Muscle layer of duodenum (tissue), 2 donors: ENCODE results near the gene BNIPL.

Experiments
- H3K27ac ChIP-seq: one replicate; pipeline ENCODE4 v1.7.0; 2013; ENCODE audit warnings: mild to moderate bottlenecking, low read length
- H3K27me3 ChIP-seq: one replicate; pipeline ENCODE4 v1.7.0; 2013; ENCODE audit warnings: low read depth, mild to moderate bottlenecking, control low read depth, low read length
- H3K36me3 ChIP-seq, 2 donors: one replicate each; pipeline ENCODE4 v1.7.0; 2013; ENCODE audit warnings: low read length in 2 of 2, control low read depth in 1 of 2, mild to moderate bottlenecking in 1 of 2; ENCODE audit not compliant: insufficient read depth in 2 of 2, control insufficient read depth in 1 of 2
- H3K4me1 ChIP-seq, 2 donors: one replicate each; pipeline ENCODE4 v1.7.0; 2013; ENCODE audit warnings: low read length in 2 of 2, mild to moderate bottlenecking in 2 of 2, control low read depth in 1 of 2, moderate library complexity in 1 of 2; ENCODE audit not compliant: insufficient read depth in 2 of 2, control insufficient read depth in 1 of 2
- H3K4me3 ChIP-seq, 2 donors: one replicate each; pipeline ENCODE4 v1.7.0; 2013; ENCODE audit warnings: low read length in 2 of 2, low read depth in 1 of 2, mild to moderate bottlenecking in 1 of 2
- H3K9me3 ChIP-seq, 2 donors: one replicate each; pipeline ENCODE4 v1.7.0; 2013; ENCODE audit warnings: low read length in 2 of 2, control low read depth in 1 of 2, mild to moderate bottlenecking in 1 of 2; ENCODE audit not compliant: control insufficient read depth in 1 of 2
- donor health status: healthy.

The BNIPL gene

GRCh38 chr1:151001602-151002001 lies 34.8 kb upstream of the BNIPL start:
- no peak overlapping the region for H3K27ac ChIP-seq
- H3K9me3 ChIP-seq, result no peaks in the 10 kb centered on the region
- H3K4me3 ChIP-seq, result no peak overlapping the region
- H3K27me3 ChIP-seq, result no peaks in the 10 kb centered on the region
- peaks cover 10 to 30% of the 10 kb centered on the region in 2 donors for H3K4me1 ChIP-seq
- peaks cover 27 to 53% of the 10 kb centered on the region in 2 donors for H3K36me3 ChIP-seq

- peaks cover 27 to 49% of the 10 kb centered on the region in 2 donors for H3K36me3 ChIP-seq
- no peak overlapping the region for H3K27ac ChIP-seq
- peaks cover 10 to 34% of the 10 kb centered on the region in 2 donors for H3K4me1 ChIP-seq
- peak overlapping the region in 1 of 2 donors; percentile 36 for H3K4me3 ChIP-seq
- no peaks in the 10 kb centered on the region for H3K27me3 ChIP-seq
- no peaks in the 10 kb centered on the region for H3K9me3 ChIP-seq
Measured at GRCh38 chr1:151002051-151002450, 34.3 kb upstream of the BNIPL start.

- peak overlapping the region in 1 of 2 donors; percentile 36 for H3K4me3 ChIP-seq
- peaks cover 14 to 40% of the 10 kb centered on the region in 2 donors for H3K4me1 ChIP-seq
- H3K27ac ChIP-seq, result no peak overlapping the region
- no peaks in the 10 kb centered on the region for H3K9me3 ChIP-seq
- no peaks in the 10 kb centered on the region for H3K27me3 ChIP-seq
- peaks cover 22 to 43% of the 10 kb centered on the region in 2 donors for H3K36me3 ChIP-seq
Measured at GRCh38 chr1:151002611-151003010, 33.8 kb upstream of the BNIPL start.

- H3K36me3 ChIP-seq, result peaks cover 17 to 37% of the 10 kb centered on the region in 2 donors
- no peaks in the 10 kb centered on the region for H3K27me3 ChIP-seq
- H3K9me3 ChIP-seq, result no peaks in the 10 kb centered on the region
- H3K4me1 ChIP-seq, result peaks cover 19 to 43% of the 10 kb centered on the region in 2 donors
- peak overlapping the region; percentile 1 to 36 for H3K4me3 ChIP-seq
- H3K27ac ChIP-seq, result peak overlapping the region; percentile 17
Measured at GRCh38 chr1:151003180-151003579, 33.2 kb upstream of the BNIPL start.

GRCh38 chr1:151005729-151006319 lies 30.6 kb upstream of the BNIPL start:
- Histone ChIP-seq H3K27me3 (no peaks in the 10 kb centered on the region), H3K4me1 (peaks cover 25 to 57% of the 10 kb centered on the region in 2 donors), H3K9me3 (no peaks in the 10 kb centered on the region), H3K4me3 (peak overlapping the region; percentile 82 to 88), H3K36me3 (peaks cover 8 to 22% of the 10 kb centered on the region in 2 donors), H3K27ac (peak overlapping the region; percentile 95)

GRCh38 chr1:151006327-151007052 lies 29.9 kb upstream of the BNIPL start, which contains the start of gene MINDY1:
MINDY1 (minus strand) TSS chr1:151006902; CDS start chr1:151002617, 4,285 bp downstream.
- Histone ChIP-seq H3K9me3 (no peaks in the 10 kb centered on the region), H3K36me3 (peaks cover 4 to 16% of the 10 kb centered on the region in 2 donors), H3K4me1 (peaks cover 25 to 62% of the 10 kb centered on the region in 2 donors), H3K27me3 (no peaks in the 10 kb centered on the region), H3K4me3 (peak within 1 kb of the TSS; percentile 82 to 88), H3K27ac (peak within 1 kb of the TSS; percentile 95)

- Histone ChIP-seq H3K9me3 (no peaks in the 10 kb centered on the region), H3K4me1 (peaks cover 22 to 54% of the 10 kb centered on the region in 2 donors), H3K27me3 (no peaks in the 10 kb centered on the region), H3K36me3 (peaks cover 0 to 7% of the 10 kb centered on the region in 2 donors), H3K27ac (peak overlapping the region; percentile 95), H3K4me3 (peak overlapping the region; percentile 78 to 88)
Measured at GRCh38 chr1:151007853-151008243, 28.5 kb upstream of the BNIPL start.

- peak within 1 kb of the TSS; percentile 95 for H3K27ac ChIP-seq
- H3K9me3 ChIP-seq, result no peaks in the 10 kb centered on the region
- peaks cover 0 to 7% of the 10 kb centered on the region in 2 donors for H3K36me3 ChIP-seq
- peak within 1 kb of the TSS; percentile 78 to 88 for H3K4me3 ChIP-seq
- peaks cover 24 to 51% of the 10 kb centered on the region in 2 donors for H3K4me1 ChIP-seq
- no peaks in the 10 kb centered on the region for H3K27me3 ChIP-seq
Measured at GRCh38 chr1:151008244-151009205, 27.9 kb upstream of the BNIPL start, which contains the start of gene PRUNE1. PRUNE1 (plus strand) TSS chr1:151008449; CDS start chr1:151008633, 184 bp downstream.

GRCh38 chr1:151009206-151009587 lies 27.2 kb upstream of the BNIPL start:
- peak overlapping the region; percentile 95 for H3K27ac ChIP-seq
- H3K9me3 ChIP-seq, result no peaks in the 10 kb centered on the region
- peaks cover 27 to 48% of the 10 kb centered on the region in 2 donors for H3K4me1 ChIP-seq
- peak overlapping the region; percentile 78 to 88 for H3K4me3 ChIP-seq
- no peaks in the 10 kb centered on the region for H3K27me3 ChIP-seq
- H3K36me3 ChIP-seq, result peaks cover 0 to 7% of the 10 kb centered on the region in 2 donors

GRCh38 chr1:151009674-151010345 lies 26.6 kb upstream of the BNIPL start:
- Histone ChIP-seq H3K9me3 (no peaks in the 10 kb centered on the region), H3K27me3 (no peaks in the 10 kb centered on the region), H3K4me3 (peak overlapping the region in 1 of 2 donors; percentile 78), H3K36me3 (peaks cover 0 to 7% of the 10 kb centered on the region in 2 donors), H3K27ac (peak overlapping the region; percentile 95), H3K4me1 (peaks cover 27 to 45% of the 10 kb centered on the region in 2 donors)
